Naive B cell (primary cell): ENCODE measurements around the gene ACKR1. TPM values are rescaled to one million over a fixed set of nuclear protein-coding genes. Genes with fewer than 3 reads are reported as not detected.
A peak's percentile ranks its signal among the peaks of the same experiment; 100 is the strongest.

ENCODE experiments used
- ATAC-seq, 2 donors: fragments of 150-1000 bp; cut with Tn5 transposase; 2 replicates each; pipeline ENCODE4 v1.10.0; 2021; ENCODE audit warnings: low read depth in 2 of 2, mild to moderate bottlenecking in 2 of 2, moderate library complexity in 2 of 2
- DNase-seq: peaks from one replicate; pipeline ENCODE4 v3.0.0; 2022
- H3K27ac Mint-ChIP-seq, 6 donors: one replicate each; pipeline ENCODE4 v1.8.0; 2020 to 2022; ENCODE audit warnings: mild to moderate bottlenecking in 6 of 6, mixed read lengths in 6 of 6, moderate library complexity in 5 of 6, inconsistent platforms in 2 of 6
- H3K27me3 Mint-ChIP-seq, 3 donors: one replicate each; pipeline ENCODE4 v1.8.0; 2021 to 2022; ENCODE audit warnings: mixed read lengths in 3 of 3, mild to moderate bottlenecking in 1 of 3
- H3K36me3 Mint-ChIP-seq, 2 donors: one replicate each; pipeline ENCODE4 v1.8.0; 2020 to 2022; ENCODE audit warnings: mixed read lengths in 2 of 2, inconsistent platforms in 1 of 2, mild to moderate bottlenecking in 1 of 2
- H3K4me1 Mint-ChIP-seq, 3 donors: one replicate each; pipeline ENCODE4 v1.8.0; 2020 to 2022; ENCODE audit warnings: mixed read lengths in 3 of 3, inconsistent platforms in 1 of 3, mild to moderate bottlenecking in 1 of 3, moderate library complexity in 1 of 3
- H3K4me3 Mint-ChIP-seq, 8 donors: one replicate each; pipeline ENCODE4 v1.8.0; 2020 to 2022; ENCODE audit warnings: mild to moderate bottlenecking in 8 of 8, mixed read lengths in 8 of 8, moderate library complexity in 8 of 8, inconsistent platforms in 2 of 8
- H3K9me3 Mint-ChIP-seq, 7 donors: one replicate each; pipeline ENCODE4 v1.8.0; 2020 to 2022; ENCODE audit warnings: mixed read lengths in 7 of 7, mild to moderate bottlenecking in 5 of 7, inconsistent platforms in 2 of 7, moderate library complexity in 1 of 7
- polyA plus RNA-seq, 6 donors: library from polyadenylated mRNA; unstranded; fragments of 300-500 nt; fragmentation: Illumina TruSeq; gene quantifications; one replicate each; pipeline ENCODE4 v1.2.3, GENCODE V29; 2021; ENCODE audit warnings: low read depth in 6 of 6

Gene ACKR1
- not detected for polyA plus RNA-seq

- peak within 1 kb of the TSS in 2 of 6 donors; percentile 57 to 61 for H3K27ac Mint-ChIP-seq
- peaks cover 0 to 8% of the 10 kb centered on the region in 2 donors for H3K36me3 Mint-ChIP-seq
- H3K9me3 Mint-ChIP-seq, result no peaks in the 10 kb centered on the region
- H3K4me3 Mint-ChIP-seq, result no peak within 1 kb of the TSS
- peaks cover 0 to 5% (median 0%) of the 10 kb centered on the region in 3 donors for H3K4me1 Mint-ChIP-seq
- peaks cover 53 to 99% (median 93%) of the 10 kb centered on the region in 3 donors for H3K27me3 Mint-ChIP-seq
- ATAC-seq, result no peak
- DNase-seq, result no peak
These were observed at the start of gene ACKR1 for GRCh38 chr1:159204161-159205141. TSS of gene ACKR1 (plus strand) at chr1:159204875. CDS start at chr1:159204960, 85 bp downstream.

DNA sequence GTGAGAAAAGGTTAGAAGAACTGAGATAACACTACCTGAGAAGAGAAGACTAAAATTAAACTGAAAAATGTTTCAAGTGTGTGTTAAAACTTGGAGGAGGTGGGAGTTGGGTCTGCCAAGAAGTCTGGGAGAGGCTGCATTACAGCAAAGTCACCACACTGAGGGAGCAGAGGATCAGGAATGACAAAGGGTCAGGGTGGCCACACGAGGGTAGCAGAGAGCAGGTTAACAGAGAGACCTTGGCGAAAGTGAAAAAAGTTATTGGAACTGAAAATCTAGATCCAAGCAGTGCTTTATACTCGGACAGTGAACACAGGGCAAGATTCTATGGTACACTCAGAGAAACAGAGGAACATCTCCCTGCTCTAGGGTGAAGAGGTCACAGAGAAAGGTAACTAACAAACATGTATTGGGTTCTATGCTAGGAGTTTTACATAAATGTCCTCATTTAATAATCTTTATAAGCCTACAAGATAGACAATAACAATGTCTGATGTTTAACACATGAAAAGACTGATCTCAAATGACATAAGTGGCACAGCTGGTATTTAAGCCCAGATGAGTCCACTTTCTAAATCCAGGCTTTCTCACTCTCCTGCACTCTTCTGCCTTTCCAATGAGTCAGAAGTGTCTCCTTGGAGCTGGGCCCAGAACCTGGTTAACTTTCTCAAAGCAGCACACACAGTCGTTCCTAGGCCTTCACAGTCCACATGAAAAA lies 43.5 kb upstream of the ACKR1 start:
- ATAC-seq (peak; percentile 80 to 91), DNase-seq (peak; percentile 66)
- Mint-ChIP-seq H3K4me1 (peaks cover 7 to 16% (median 14%) of the 10 kb centered on the region in 3 donors), H3K27ac (peak overlapping the region in 3 of 6 donors; percentile 1 to 30 (median 26)), H3K4me3 (peak overlapping the region in 1 of 8 donors; percentile 2), H3K27me3 (peaks cover 4 to 23% (median 12%) of the 10 kb centered on the region in 3 donors), H3K36me3 (peaks cover 9 to 16% of the 10 kb centered on the region in 2 donors), H3K9me3 (peaks cover 0 to 4% (median 0%) of the 10 kb centered on the region in 7 donors)

DNA sequence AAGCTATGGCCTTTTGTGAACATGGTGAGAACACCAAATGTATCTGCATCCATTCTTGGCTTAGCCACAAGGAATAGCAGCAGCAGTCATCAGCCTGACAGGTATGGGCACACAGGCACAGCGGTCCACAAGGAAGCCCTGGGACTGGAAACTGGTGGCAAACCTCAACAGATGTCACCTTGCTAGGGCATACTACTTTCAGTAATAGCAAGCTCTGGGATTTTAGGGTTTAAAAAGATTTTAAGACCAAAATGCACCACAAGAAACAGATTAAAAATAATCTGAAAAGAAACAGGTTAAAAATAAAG lies 43.0 kb upstream of the ACKR1 start:
- Mint-ChIP-seq H3K27me3 (peaks cover 4 to 22% (median 6%) of the 10 kb centered on the region in 3 donors), H3K36me3 (peaks cover 5 to 14% of the 10 kb centered on the region in 2 donors), H3K4me3 (peak overlapping the region in 1 of 8 donors; percentile 41), H3K27ac (peak overlapping the region in 1 of 6 donors; percentile 54), H3K9me3 (peaks cover 0 to 2% (median 0%) of the 10 kb centered on the region in 7 donors), H3K4me1 (peaks cover 7 to 16% (median 14%) of the 10 kb centered on the region in 3 donors)
- DNase-seq (no peak), ATAC-seq (no peak)

- Mint-ChIP-seq H3K27me3 (peaks cover 3 to 14% (median 4%) of the 10 kb centered on the region in 3 donors), H3K4me3 (no peak overlapping the region), H3K9me3 (no peaks in the 10 kb centered on the region), H3K4me1 (peaks cover 7 to 16% (median 14%) of the 10 kb centered on the region in 3 donors), H3K36me3 (peaks cover 0 to 4% of the 10 kb centered on the region in 2 donors), H3K27ac (peak overlapping the region in 1 of 6 donors; percentile 2)
- ATAC-seq (no peak), DNase-seq (no peak)
These were observed 42.0 kb upstream of the ACKR1 start for GRCh38 chr1:159162516-159163265.

DNA sequence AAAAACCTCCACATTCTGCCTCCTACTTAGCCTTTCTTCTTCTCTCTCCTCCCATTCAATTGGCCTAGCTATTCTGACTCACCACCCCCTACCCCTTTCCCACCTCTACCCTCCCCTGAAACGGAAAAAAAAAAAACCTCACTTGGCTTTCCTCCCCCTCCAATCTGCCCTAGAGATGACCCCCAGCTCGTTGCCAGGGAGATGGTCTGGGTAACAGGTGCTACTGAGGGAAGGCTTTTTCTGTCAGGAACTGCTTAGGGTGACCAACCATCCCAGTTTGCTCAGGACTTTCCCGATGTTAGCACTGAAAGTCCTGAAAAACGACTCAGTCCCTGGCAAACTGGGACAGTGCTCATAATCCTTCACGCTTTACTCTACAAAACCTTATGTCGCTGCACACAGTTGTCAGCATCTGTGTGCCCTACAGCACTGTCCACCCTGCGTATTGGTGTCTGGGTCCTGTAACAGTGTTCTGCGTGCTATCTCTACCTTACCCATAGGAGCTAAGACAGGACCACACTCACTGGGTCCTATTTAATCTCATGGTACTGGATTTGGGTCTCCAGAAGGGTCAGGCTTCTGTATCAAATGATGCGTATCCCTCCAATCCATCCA lies 41.0 kb upstream of the ACKR1 start:
- Mint-ChIP-seq H3K9me3 (no peaks in the 10 kb centered on the region), H3K4me3 (no peak overlapping the region), H3K27ac (peak overlapping the region in 2 of 6 donors; percentile 52 to 72), H3K4me1 (peaks cover 7 to 16% (median 14%) of the 10 kb centered on the region in 3 donors), H3K27me3 (peaks cover 5 to 18% (median 13%) of the 10 kb centered on the region in 3 donors), H3K36me3 (no peaks in the 10 kb centered on the region)
- ATAC-seq (no peak), DNase-seq (no peak)

GRCh38 chr1:159168043-159168442 lies 36.6 kb upstream of the ACKR1 start:
- peaks cover 6 to 18% of the 10 kb centered on the region in 2 donors for H3K36me3 Mint-ChIP-seq
- peaks cover 28 to 50% (median 49%) of the 10 kb centered on the region in 3 donors for H3K27me3 Mint-ChIP-seq
- peaks cover 0 to 2% (median 0%) of the 10 kb centered on the region in 7 donors for H3K9me3 Mint-ChIP-seq
- ATAC-seq (no peak), DNase-seq (no peak)
- H3K4me1 Mint-ChIP-seq, result peaks cover 14 to 22% (median 18%) of the 10 kb centered on the region in 3 donors
- H3K4me3 Mint-ChIP-seq, result no peak overlapping the region
- H3K27ac Mint-ChIP-seq, result no peak overlapping the region

DNA sequence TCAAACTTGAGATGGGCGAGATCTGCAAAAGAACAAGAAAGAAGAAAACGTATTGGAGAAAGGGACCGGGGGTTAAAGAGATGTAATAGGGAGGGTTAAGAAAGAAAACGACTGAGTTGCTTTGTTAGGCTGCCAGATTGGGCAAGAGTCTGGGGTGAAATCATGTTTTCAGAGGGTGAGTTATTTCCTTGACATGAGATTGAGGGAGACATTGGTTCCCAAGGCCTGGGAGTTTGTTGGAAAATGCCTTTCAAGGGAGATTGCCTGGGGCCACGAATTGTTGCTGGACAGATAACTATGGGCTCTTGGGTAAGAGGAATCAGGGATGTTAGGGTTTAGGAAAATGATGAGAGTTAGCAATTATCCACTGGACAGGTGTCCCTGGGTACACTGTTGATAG lies 34.0 kb upstream of the ACKR1 start:
- DNase-seq (no peak), ATAC-seq (no peak)
- H3K4me1 Mint-ChIP-seq, result peaks cover 15 to 23% (median 20%) of the 10 kb centered on the region in 3 donors
- peaks cover 0 to 2% (median 0%) of the 10 kb centered on the region in 7 donors for H3K9me3 Mint-ChIP-seq
- peaks cover 6 to 31% of the 10 kb centered on the region in 2 donors for H3K36me3 Mint-ChIP-seq
- peaks cover 43 to 76% (median 73%) of the 10 kb centered on the region in 3 donors for H3K27me3 Mint-ChIP-seq
- no peak overlapping the region for H3K27ac Mint-ChIP-seq
- peak overlapping the region in 4 of 8 donors; percentile 5 to 29 (median 14) for H3K4me3 Mint-ChIP-seq

- ATAC-seq, result no peak
- Mint-ChIP-seq H3K27ac (peak within 1 kb of the TSS in 1 of 6 donors; percentile 29), H3K27me3 (peaks cover 44 to 78% (median 73%) of the 10 kb centered on the region in 3 donors), H3K36me3 (peaks cover 6 to 31% of the 10 kb centered on the region in 2 donors), H3K4me3 (peak within 1 kb of the TSS; percentile 44 to 90 (median 76)), H3K4me1 (peaks cover 15 to 23% (median 20%) of the 10 kb centered on the region in 3 donors), H3K9me3 (peaks cover 0 to 2% (median 0%) of the 10 kb centered on the region in 7 donors)
- DNase-seq, result no peak
These were observed 33.4 kb upstream of the ACKR1 start, which contains the start of gene CADM3 for GRCh38 chr1:159171254-159171687. TSS of gene CADM3 (plus strand) at chr1:159171615. CDS start at chr1:159171766, 151 bp downstream.

- DNase-seq (no peak), ATAC-seq (peak; percentile 37)
- peaks cover 6 to 31% of the 10 kb centered on the region in 2 donors for H3K36me3 Mint-ChIP-seq
- peaks cover 44 to 80% (median 74%) of the 10 kb centered on the region in 3 donors for H3K27me3 Mint-ChIP-seq
- H3K9me3 Mint-ChIP-seq, result peaks cover 0 to 2% (median 0%) of the 10 kb centered on the region in 7 donors
- peak overlapping the region; percentile 44 to 90 (median 76) for H3K4me3 Mint-ChIP-seq
- H3K4me1 Mint-ChIP-seq, result peaks cover 15 to 23% (median 20%) of the 10 kb centered on the region in 3 donors
- H3K27ac Mint-ChIP-seq, result peak overlapping the region in 1 of 6 donors; percentile 29
These were observed 32.8 kb upstream of the ACKR1 start for GRCh38 chr1:159171688-159172501.

- DNase-seq (no peak), ATAC-seq (no peak)
- Mint-ChIP-seq H3K27me3 (peaks cover 49 to 85% (median 78%) of the 10 kb centered on the region in 3 donors), H3K4me1 (peaks cover 15 to 23% (median 20%) of the 10 kb centered on the region in 3 donors), H3K4me3 (peak overlapping the region in 6 of 8 donors; percentile 10 to 88 (median 60)), H3K36me3 (peaks cover 6 to 39% of the 10 kb centered on the region in 2 donors), H3K27ac (no peak overlapping the region), H3K9me3 (peaks cover 0 to 2% (median 0%) of the 10 kb centered on the region in 7 donors)
These were observed 31.9 kb upstream of the ACKR1 start for GRCh38 chr1:159172614-159173291.

- H3K4me1 Mint-ChIP-seq, result peaks cover 15 to 23% (median 20%) of the 10 kb centered on the region in 3 donors
- ATAC-seq (no peak), DNase-seq (no peak)
- H3K27me3 Mint-ChIP-seq, result peaks cover 52 to 82% (median 73%) of the 10 kb centered on the region in 3 donors
- H3K36me3 Mint-ChIP-seq, result peaks cover 6 to 39% of the 10 kb centered on the region in 2 donors
- H3K9me3 Mint-ChIP-seq, result peaks cover 0 to 2% (median 0%) of the 10 kb centered on the region in 7 donors
- H3K4me3 Mint-ChIP-seq, result peak overlapping the region in 5 of 8 donors; percentile 8 to 71 (median 26)
- no peak overlapping the region for H3K27ac Mint-ChIP-seq
These were observed 31.4 kb upstream of the ACKR1 start for GRCh38 chr1:159173320-159173719.
